ENCODE data around the gene TGFBR2.

TGFBR2 gene

GRCh38 chr3:30708472-30708871 lies 102.1 kb downstream of the TGFBR2 start:
- DNase-seq (ENCODE audit: low read depth in 4 of 4, low spot score in 1 of 4) = no peak

GRCh38 chr3:30710017-30710416 lies 103.6 kb downstream of the TGFBR2 start:
- no peak for DNase-seq (ENCODE audit: low read depth in 4 of 4, low spot score in 1 of 4)

GRCh38 chr3:30711151-30711550 lies 104.8 kb downstream of the TGFBR2 start:
- no peak for DNase-seq (ENCODE audit: low read depth in 4 of 4, low spot score in 1 of 4)

GRCh38 chr3:30711867-30712266 lies 105.5 kb downstream of the TGFBR2 start:
- DNase-seq (ENCODE audit: low read depth in 4 of 4, low spot score in 1 of 4) = no peak

- no peak for DNase-seq (ENCODE audit: low read depth in 4 of 4, low spot score in 1 of 4)
Measured at GRCh38 chr3:30712991-30713390, 106.6 kb downstream of the TGFBR2 start.

GRCh38 chr3:30713885-30714503 lies 107.6 kb downstream of the TGFBR2 start:
- DNase-seq (ENCODE audit: low read depth in 4 of 4, low spot score in 1 of 4) = no peak

- DNase-seq (ENCODE audit: low read depth in 4 of 4, low spot score in 1 of 4) = no peak
Measured at GRCh38 chr3:30719536-30719935, 113.1 kb downstream of the TGFBR2 start.

GRCh38 chr3:30720586-30721313 lies 114.3 kb downstream of the TGFBR2 start:
- no peak for DNase-seq (ENCODE audit: low read depth in 4 of 4, low spot score in 1 of 4)

- no peak for DNase-seq (ENCODE audit: low read depth in 4 of 4, low spot score in 1 of 4)
Measured at GRCh38 chr3:30721314-30721634, 114.9 kb downstream of the TGFBR2 start.

- no peak for DNase-seq (ENCODE audit: low read depth in 4 of 4, low spot score in 1 of 4)
Measured at GRCh38 chr3:30723211-30723610, 116.8 kb downstream of the TGFBR2 start.

- DNase-seq (ENCODE audit: low read depth in 4 of 4, low spot score in 1 of 4) = no peak
Measured at GRCh38 chr3:30724863-30725262, 118.5 kb downstream of the TGFBR2 start.

- no peak for DNase-seq (ENCODE audit: low read depth in 4 of 4, low spot score in 1 of 4)
Measured at GRCh38 chr3:30728143-30728542, 121.7 kb downstream of the TGFBR2 start.

- DNase-seq (ENCODE audit: low read depth in 4 of 4, low spot score in 1 of 4) = no peak
Measured at GRCh38 chr3:30729512-30729911, 123.1 kb downstream of the TGFBR2 start.

GRCh38 chr3:30729936-30730335 lies 123.5 kb downstream of the TGFBR2 start:
- DNase-seq (ENCODE audit: low read depth in 4 of 4, low spot score in 1 of 4) = no peak

GRCh38 chr3:30730967-30731366 lies 124.6 kb downstream of the TGFBR2 start:
- no peak for DNase-seq (ENCODE audit: low read depth in 4 of 4, low spot score in 1 of 4)

GRCh38 chr3:30733209-30733608 lies 126.8 kb downstream of the TGFBR2 start:
- DNase-seq (ENCODE audit: low read depth in 4 of 4, low spot score in 1 of 4) = no peak

- no peak for DNase-seq (ENCODE audit: low read depth in 4 of 4, low spot score in 1 of 4)
Measured at GRCh38 chr3:30733696-30734095, 127.3 kb downstream of the TGFBR2 start.

- no peak for DNase-seq (ENCODE audit: low read depth in 4 of 4, low spot score in 1 of 4)
Measured at GRCh38 chr3:30737743-30738499, 131.5 kb downstream of the TGFBR2 start.

GRCh38 chr3:30738605-30739004 lies 132.2 kb downstream of the TGFBR2 start:
- no peak for DNase-seq (ENCODE audit: low read depth in 4 of 4, low spot score in 1 of 4)

- DNase-seq (ENCODE audit: low read depth in 4 of 4, low spot score in 1 of 4) = no peak
Measured at GRCh38 chr3:30741889-30742288, 135.5 kb downstream of the TGFBR2 start.

GRCh38 chr3:30742796-30743619 lies 136.6 kb downstream of the TGFBR2 start:
- DNase-seq (ENCODE audit: low read depth in 4 of 4, low spot score in 1 of 4) = no peak
